ENCODE data around the gene C12orf56. TPM values are rescaled to one million over a fixed set of nuclear protein-coding genes. Genes with fewer than 3 reads are reported as not detected.

The C12orf56 gene
- total RNA-seq, 1 donor from 2014 or later = 0.84 TPM

- Histone ChIP-seq H3K36me3 (ENCODE audit: control insufficient read depth, insufficient read depth, low read length) (no peaks in the 10 kb centered on the region), H3K4me3 (ENCODE audit: low read depth, low read length) (no peak overlapping the region), H3K27me3 (ENCODE audit: control insufficient read depth, insufficient read depth, low read length) (no peaks in the 10 kb centered on the region)
- no peak for DNase-seq (ENCODE audit: low read depth)
- TF ChIP-seq CTCF (IDR thresholded peaks at IDR 0.05; ENCODE audit: insufficient read depth, low read length, poor library complexity, severe bottlenecking) = no peak
These were observed 38.4 kb upstream of the C12orf56 start for GRCh38 chr12:64428956-64429355.

- Histone ChIP-seq H3K36me3 (ENCODE audit: control insufficient read depth, insufficient read depth, low read length) (no peaks in the 10 kb centered on the region), H3K4me3 (ENCODE audit: low read depth, low read length) (no peak overlapping the region), H3K27me3 (ENCODE audit: control insufficient read depth, insufficient read depth, low read length) (no peaks in the 10 kb centered on the region)
- DNase-seq (ENCODE audit: low read depth) = no peak
- TF ChIP-seq CTCF (IDR thresholded peaks at IDR 0.05; ENCODE audit: insufficient read depth, low read length, poor library complexity, severe bottlenecking) = no peak
These were observed 37.4 kb upstream of the C12orf56 start for GRCh38 chr12:64427988-64428387.

- no peaks in the 10 kb centered on the region for H3K36me3 ChIP-seq (ENCODE audit: control insufficient read depth, insufficient read depth, low read length)
- TF ChIP-seq CTCF (IDR thresholded peaks at IDR 0.05; ENCODE audit: insufficient read depth, low read length, poor library complexity, severe bottlenecking) = no peak
- H3K4me3 ChIP-seq (ENCODE audit: low read depth, low read length) = no peak overlapping the region
- H3K27me3 ChIP-seq (ENCODE audit: control insufficient read depth, insufficient read depth, low read length) = no peaks in the 10 kb centered on the region
- DNase-seq (ENCODE audit: low read depth) = no peak
These were observed 29.1 kb upstream of the C12orf56 start for GRCh38 chr12:64419696-64420095.

- Histone ChIP-seq H3K4me3 (ENCODE audit: low read depth, low read length) (no peak overlapping the region), H3K36me3 (ENCODE audit: control insufficient read depth, insufficient read depth, low read length) (no peaks in the 10 kb centered on the region), H3K27me3 (ENCODE audit: control insufficient read depth, insufficient read depth, low read length) (no peaks in the 10 kb centered on the region)
- TF ChIP-seq CTCF (IDR thresholded peaks at IDR 0.05; ENCODE audit: insufficient read depth, low read length, poor library complexity, severe bottlenecking) = no peak
- DNase-seq (ENCODE audit: low read depth) = no peak
These were observed 27.7 kb upstream of the C12orf56 start for GRCh38 chr12:64418209-64418608.

- TF ChIP-seq CTCF (IDR thresholded peaks at IDR 0.05; ENCODE audit: insufficient read depth, low read length, poor library complexity, severe bottlenecking) = no peak
- no peak for DNase-seq (ENCODE audit: low read depth)
- Histone ChIP-seq H3K4me3 (ENCODE audit: low read depth, low read length) (no peak overlapping the region), H3K27me3 (ENCODE audit: control insufficient read depth, insufficient read depth, low read length) (no peaks in the 10 kb centered on the region), H3K36me3 (ENCODE audit: control insufficient read depth, insufficient read depth, low read length) (peaks cover 4% of the 10 kb centered on the region)
These were observed 23.3 kb upstream of the C12orf56 start for GRCh38 chr12:64413884-64414283.

- H3K36me3 ChIP-seq (ENCODE audit: control insufficient read depth, insufficient read depth, low read length) = peaks cover 4% of the 10 kb centered on the region
- no peak for DNase-seq (ENCODE audit: low read depth)
- no peaks in the 10 kb centered on the region for H3K27me3 ChIP-seq (ENCODE audit: control insufficient read depth, insufficient read depth, low read length)
- TF ChIP-seq CTCF (IDR thresholded peaks at IDR 0.05; ENCODE audit: insufficient read depth, low read length, poor library complexity, severe bottlenecking) = no peak
- H3K4me3 ChIP-seq (ENCODE audit: low read depth, low read length) = no peak overlapping the region
These were observed 21.9 kb upstream of the C12orf56 start for GRCh38 chr12:64412459-64412858.
